GM19023 (cell line): Measurements from ENCODE around the gene EIF3F.
A peak's percentile ranks its signal among the peaks of the same experiment; 100 is the strongest.
"Not testable (repeated sequence)": the region's sequence is repeated elsewhere in the genome, so short reads cannot be mapped to it uniquely, and the experiment has no call there.

Experiments used
- ATAC-seq: cut with Tn5 transposase; IDR thresholded peaks from one replicate; pipeline ENCODE4 v1.9.1; 2021; ENCODE audit warnings: mild to moderate bottlenecking, moderate library complexity; ENCODE audit not compliant: unreplicated experiment

EIF3F gene

GRCh38 chr11:7987560-7987883 is 385 bp downstream of the EIF3F start:
- ATAC-seq: not testable (repeated sequence)

DNA sequence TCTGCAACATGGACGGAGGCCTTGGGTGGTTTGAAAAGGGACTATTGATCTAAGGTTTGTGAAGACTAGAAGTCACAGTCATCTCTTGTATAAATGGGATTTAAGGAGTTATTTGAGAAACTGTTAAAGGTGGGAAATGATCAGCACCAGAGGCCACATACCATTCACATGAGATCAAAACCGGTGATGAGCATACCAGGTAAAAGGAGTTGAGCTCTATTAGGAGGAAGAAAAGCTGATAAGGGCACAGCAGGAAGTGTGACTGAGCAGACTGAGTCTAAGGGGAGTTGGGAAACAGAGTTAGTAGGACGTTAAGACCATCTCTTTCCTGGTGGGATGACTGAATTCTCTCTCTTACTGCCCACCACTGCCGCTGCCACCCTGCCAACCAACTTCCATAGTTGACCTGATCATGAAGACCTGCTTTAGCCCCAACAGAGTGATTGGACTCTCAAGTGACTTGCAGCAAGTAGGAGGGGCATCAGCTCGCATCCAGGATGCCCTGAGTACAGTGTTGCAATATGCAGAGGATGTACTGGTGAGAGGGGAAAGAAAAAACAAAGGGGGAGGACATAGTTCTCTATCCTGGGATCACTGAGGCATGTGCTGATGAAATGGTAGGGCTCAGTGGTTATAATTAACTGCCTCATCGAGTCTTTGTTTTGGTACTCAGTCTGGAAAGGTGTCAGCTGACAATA is 7.6 kb downstream of the EIF3F start:
- no peak for ATAC-seq

DNA sequence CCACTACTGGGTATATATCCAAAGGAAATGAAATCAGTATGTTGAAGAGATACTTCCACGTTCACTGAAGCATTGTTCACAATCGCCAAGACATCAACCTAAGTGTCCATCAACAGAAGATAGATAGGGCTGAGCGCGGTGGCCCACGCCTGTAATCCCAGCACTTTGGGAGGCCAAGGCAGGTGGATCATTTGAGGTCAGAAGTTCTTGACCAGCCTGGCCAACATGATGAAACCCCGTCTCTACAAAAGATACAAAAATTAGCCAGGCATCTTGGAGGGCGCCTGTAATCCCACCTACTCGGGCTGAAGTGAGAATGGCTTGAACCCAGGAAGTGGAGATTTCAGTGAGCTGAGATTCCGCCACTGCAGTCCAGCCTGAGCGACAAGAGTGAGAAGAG is 12.7 kb downstream of the EIF3F start:
- ATAC-seq: no peak

GRCh38 chr11:8000390-8000789 is 13.3 kb downstream of the EIF3F start:
- ATAC-seq: no peak

- ATAC-seq: no peak
These were observed 15.5 kb downstream of the EIF3F start for GRCh38 chr11:8002676-8003075.

GRCh38 chr11:8003187-8003586 is 16.1 kb downstream of the EIF3F start:
- no peak for ATAC-seq

DNA sequence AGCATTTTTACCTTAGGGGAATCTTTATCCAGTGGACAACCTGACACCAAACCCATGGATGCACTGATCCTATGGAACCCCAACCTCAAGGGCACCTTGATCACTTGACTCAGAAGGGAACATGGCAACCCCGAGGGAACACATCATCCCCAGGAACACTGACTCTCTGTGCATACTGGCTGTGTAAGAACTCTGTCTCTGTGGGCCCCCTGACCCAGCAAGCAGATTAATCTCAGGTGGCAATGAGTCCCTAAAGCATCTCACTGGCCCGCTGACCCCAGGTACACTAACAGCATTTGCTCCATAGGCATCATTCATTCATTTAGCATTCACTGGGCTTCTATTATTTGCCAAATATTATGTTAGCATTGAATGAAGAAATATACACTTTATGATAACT is 16.9 kb downstream of the EIF3F start:
- ATAC-seq: no peak

DNA sequence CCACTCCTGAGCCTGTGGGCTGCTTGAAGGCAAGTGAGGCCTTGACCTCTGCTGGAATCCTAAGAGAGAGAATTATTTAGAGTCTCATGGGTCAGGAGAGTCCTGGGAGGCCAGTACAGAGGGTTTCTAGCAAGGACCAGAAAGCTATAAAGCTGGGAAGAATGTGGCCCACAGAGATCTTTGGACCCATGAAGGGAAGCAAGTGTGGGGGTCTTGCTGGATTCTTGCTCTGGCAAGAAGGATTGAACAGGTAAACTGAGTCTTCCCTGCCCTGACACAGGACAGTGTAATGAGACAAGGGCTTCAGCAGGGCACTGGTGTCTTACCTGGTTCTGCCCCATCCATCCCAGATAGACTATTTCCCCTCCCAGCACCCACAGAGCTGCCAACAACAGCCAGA is 18.4 kb downstream of the EIF3F start:
- no peak for ATAC-seq

DNA sequence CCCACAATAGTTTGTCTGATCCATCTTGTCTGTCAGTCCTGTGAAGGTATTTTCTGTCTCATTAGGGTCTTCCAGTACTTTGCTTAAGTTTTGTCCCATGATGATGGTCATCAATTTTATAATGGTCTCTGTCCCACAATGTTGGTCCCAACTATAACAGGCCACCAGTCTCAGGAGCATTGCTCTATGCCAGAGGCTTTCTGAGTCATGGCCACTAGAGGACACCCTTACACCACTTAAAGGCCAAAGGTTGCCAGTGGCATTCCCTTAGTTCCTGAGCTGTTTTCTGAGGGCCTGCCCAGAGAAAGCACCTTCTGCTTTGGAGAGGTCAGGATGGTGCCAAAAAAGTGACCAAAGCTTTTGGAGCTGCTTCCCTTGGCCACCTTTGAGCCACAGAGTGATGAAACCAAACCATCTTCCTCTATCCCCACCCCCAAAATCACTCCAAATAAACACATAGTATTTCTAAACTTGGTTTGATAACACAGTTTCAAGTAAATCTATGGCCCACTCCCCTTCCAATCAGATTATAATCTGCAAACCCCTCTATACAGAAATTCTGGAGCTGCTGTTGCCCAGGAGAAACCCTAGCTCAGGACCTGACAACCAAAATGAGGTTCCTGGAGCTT is 19.3 kb downstream of the EIF3F start:
- peak; percentile 65 for ATAC-seq

DNA sequence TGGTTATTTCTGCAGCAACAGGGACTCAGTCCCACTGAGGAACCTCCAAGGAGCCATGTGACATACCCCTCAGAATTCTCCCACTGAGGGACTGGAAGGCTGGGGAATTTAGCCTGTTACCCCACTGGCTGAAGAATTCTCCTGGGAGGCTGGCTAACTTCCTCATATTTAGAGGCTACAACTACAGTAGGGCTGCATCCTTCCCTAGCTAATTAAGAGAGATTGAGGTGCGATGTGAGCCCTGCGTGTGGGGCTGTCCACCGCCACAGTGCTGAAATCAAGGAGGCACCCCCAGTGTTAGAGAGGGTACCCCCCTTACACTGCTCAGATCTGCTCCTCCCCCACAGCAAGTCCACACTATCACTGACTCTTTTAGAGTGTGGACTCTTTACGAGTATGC is 21.1 kb downstream of the EIF3F start:
- no peak for ATAC-seq

- no peak for ATAC-seq
These were observed 22.7 kb downstream of the EIF3F start for GRCh38 chr11:8009856-8010255.

DNA sequence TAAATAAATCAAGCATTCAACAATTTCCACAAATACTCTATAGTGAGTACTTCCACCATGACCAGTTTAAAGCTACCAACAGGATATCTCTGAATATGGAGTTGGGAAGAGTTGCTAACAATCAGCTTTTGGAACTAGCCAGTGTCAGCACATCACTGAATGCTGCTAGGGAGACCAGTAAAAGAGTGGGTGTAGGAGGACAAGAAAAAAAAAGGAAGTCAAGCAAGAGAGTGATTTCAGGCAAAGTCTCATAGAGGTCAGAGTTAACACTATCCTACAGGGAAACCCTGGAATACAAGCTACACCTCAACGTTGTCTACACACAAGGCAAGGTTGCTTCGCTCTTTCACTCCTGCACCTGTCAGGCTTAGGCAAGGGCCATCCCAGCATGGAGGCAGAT is 24.2 kb downstream of the EIF3F start:
- no peak for ATAC-seq

DNA sequence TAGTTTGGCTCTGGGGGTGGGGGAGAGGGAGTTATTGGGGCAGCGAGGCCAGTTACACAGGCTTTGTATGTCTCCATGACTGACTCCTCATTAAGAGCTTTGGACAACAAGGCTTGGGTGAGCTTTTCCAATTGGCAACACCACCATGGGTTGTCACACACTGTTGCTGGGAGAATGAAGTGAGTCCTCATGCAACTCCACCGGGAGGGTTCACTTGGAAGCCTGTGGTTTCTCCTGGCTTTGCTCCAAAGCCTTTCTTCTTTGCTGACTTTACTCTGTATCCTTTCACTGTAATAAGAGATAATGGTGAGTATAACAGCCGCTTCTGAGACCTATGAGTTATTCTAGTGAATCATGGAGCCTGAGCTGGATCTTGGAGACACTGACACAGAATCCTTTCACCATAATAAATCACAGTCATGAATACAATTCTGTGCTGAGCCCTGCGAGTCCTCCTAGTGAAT is 24.9 kb downstream of the EIF3F start:
- ATAC-seq: no peak

GRCh38 chr11:8013833-8014232 is 26.7 kb downstream of the EIF3F start:
- no peak for ATAC-seq

DNA sequence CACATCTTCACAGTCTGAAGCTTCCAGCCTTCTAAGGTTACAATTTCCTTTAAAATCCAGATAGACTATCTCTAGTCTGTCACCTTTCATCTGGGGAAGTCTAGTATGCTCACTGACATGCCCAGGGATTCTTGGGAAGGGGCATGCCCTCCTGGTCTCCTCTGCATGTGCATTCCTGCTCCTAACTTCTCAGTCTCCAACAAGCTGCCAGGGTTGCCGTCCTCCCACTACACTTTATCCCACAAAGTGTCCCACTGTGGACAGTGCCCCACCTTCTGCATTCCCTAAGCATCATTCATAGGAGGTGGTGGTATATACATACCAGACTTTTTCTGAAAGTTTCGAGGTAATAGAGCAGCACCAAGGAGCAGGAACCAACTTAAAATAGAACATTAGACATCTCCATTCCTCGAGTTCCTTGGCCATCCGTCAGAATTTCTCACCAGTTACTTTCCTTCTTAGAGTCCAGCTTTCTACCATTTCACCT is 28.7 kb downstream of the EIF3F start:
- no peak for ATAC-seq

GRCh38 chr11:8016440-8016839 is 29.3 kb downstream of the EIF3F start:
- ATAC-seq: no peak

- ATAC-seq: no peak
These were observed 29.9 kb downstream of the EIF3F start for GRCh38 chr11:8017071-8017470.

GRCh38 chr11:8017894-8018483 is 30.9 kb downstream of the EIF3F start:
- ATAC-seq: no peak

GRCh38 chr11:8018484-8019313 is 31.6 kb downstream of the EIF3F start:
- ATAC-seq: no peak

DNA sequence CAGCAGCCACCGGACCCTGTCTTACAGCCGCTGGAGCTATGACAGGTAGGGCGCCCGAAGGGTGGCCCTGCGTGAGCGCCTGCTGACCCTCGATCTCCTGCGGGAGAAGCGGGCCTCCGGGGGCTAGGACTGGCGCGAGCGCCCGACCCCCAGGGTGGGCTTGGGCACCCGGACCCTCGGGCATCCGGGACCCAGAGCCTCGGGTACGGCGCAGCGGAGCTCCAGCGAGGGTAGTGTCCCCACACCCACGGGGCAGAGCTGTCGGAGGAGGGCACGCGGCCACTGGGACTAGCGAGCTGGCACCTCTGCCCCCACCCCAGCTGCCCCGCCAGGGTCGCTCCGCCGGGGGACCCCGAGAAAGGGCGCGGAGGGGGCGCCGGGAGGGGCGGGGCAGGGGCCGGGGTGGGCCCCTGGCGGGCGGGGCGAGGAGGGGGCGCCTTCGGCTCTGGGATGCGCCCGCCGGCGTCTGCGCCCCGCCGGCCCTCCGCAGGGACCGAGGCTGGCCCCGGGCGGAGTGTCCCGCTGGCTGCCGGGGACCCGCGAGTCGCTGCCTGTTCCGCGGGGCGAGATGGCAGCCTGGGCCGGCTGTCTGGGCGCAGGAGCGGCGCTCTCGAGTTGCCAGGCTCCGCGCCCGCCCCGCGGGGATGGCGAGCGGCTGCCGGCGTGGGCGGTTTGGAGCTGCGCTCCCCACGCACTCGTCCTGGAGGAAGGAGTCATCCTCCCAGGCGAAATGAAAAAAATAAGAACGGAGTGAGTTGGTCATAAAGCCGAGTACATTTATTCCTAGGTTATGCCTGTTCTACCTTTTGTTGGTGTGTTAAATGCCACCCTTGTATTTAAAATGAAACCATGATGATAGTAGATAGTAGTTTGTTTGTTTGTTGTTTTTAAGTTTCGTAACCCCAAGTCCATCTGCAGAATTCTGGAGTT is 32.4 kb downstream of the EIF3F start:
- ATAC-seq: no peak
